ES-I3 (cell line): ENCODE data around the gene MRPL49.
A peak's percentile ranks its signal among the peaks of the same experiment; 100 is the strongest.

ENCODE experiments used
- H3K36me3 ChIP-seq: 2 replicates; pipeline ENCODE4 v1.6.1; 2013; ENCODE audit warnings: mild to moderate bottlenecking, low read length, control low read depth, moderate library complexity; ENCODE audit not compliant: insufficient read depth
- H3K4me1 ChIP-seq: 2 replicates; pipeline ENCODE4 v1.6.1; 2013; ENCODE audit warnings: mild to moderate bottlenecking, control low read depth, low read length; ENCODE audit not compliant: insufficient read depth
- H3K9ac ChIP-seq: 2 replicates; pipeline ENCODE4 v1.6.1; 2013; ENCODE audit warnings: low read depth, mild to moderate bottlenecking, low read length, moderate library complexity
- H3K9me3 ChIP-seq: 2 replicates; pipeline ENCODE4 v1.6.1; 2013; ENCODE audit warnings: mild to moderate bottlenecking, low read length, moderate library complexity; ENCODE audit not compliant: control insufficient read depth, insufficient read depth

The MRPL49 gene

DNA sequence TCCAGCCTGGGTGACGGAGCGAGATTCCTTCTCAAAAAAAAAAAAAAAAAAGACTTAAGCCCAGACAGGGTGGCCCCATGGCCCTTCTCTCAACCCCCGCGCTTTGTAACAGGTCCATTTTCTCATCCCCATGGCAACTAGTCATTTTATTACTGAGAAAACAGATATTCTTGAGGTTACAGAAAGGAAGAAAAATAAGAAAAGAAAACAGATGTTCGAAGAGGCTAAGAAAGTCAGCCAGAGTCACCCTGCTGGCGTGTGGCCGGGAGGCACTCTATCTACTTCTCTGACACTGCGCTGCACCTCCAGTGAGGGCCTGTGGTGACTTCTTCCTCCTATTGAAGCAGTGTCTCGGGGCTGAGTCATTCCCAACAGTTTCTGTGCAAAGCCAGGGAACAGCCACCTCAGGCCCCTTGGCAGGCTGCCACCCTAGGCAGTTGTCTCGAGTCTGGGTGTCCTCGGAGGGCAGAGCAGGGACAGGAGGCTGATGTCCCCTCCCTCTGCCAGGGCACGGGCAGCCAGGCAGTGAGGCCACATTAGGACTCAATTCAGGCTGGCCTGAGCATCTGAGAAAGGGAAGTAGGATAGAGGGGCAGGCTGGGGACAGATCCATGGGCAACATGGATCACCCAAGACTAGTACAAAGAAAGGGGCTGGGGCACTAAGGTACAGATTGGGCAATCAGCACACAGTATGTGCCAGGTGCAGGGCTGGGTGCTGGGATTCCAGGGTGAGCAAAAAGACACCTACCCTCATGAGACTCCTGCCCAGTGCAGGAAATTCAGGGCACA lies 28.6 kb downstream of the MRPL49 start:
- H3K9ac ChIP-seq = no peak overlapping the region
- peaks cover 7% of the 10 kb centered on the region; the same call in 1 of the 2 replicates for H3K4me1 ChIP-seq
- H3K9me3 ChIP-seq = no peaks in the 10 kb centered on the region
- no peaks in the 10 kb centered on the region for H3K36me3 ChIP-seq

DNA sequence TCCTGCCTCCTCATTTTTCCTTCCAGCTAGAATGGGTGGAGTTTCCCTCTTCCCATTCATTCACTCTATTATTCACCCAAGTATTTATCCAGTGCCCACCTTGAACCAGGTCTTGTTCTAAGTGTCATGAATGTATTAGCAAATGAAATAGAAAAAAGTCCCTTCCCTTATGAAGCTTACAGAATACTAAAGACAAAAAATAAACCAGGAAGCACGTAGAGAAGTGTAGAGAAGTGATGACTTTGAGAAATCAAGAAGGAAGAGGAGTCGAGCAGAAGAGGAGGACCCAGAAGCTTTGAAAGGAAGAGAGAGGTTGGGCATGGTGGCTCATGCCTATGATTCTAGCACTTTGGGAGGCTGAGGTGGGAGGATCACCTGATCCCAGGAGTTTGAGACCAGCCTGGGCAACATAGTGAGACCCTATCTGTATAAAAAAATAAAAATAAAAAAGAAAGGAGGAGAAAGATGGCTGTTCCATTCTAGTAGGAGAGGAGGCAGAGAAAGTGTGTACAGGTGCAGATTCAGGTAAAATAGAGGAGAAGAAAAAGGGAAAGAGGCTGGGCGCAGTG lies 29.3 kb downstream of the MRPL49 start:
- Histone ChIP-seq H3K36me3 (no peaks in the 10 kb centered on the region), H3K9me3 (no peaks in the 10 kb centered on the region), H3K4me1 (peaks cover 7% of the 10 kb centered on the region; the same call in 1 of the 2 replicates), H3K9ac (no peak overlapping the region)

DNA sequence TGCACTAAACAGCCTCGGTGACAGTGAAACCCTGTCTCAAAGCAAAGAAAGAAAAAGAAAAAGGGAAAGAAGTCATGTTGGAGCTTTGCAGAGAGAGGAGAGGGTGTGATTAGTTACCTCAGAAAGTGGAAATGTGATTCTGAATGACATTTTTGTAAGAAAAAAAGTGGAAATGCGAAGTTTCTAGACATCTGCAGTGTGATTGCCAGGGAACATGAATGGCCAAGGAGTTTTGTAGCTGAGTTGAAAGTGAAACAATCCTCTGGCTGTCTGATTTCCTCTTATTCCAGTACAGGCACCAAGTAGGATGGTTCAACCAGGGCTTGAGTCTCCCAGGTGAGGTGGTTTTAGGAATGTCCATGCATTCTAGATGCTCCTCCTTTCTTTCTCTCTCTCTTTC lies 30.0 kb downstream of the MRPL49 start:
- Histone ChIP-seq H3K36me3 (no peaks in the 10 kb centered on the region), H3K9me3 (no peaks in the 10 kb centered on the region), H3K4me1 (peaks cover 7% of the 10 kb centered on the region; the same call in 1 of the 2 replicates), H3K9ac (no peak overlapping the region)

- H3K4me1 ChIP-seq = no peaks in the 10 kb centered on the region
- no peak overlapping the region for H3K9ac ChIP-seq
- no peaks in the 10 kb centered on the region for H3K36me3 ChIP-seq
- no peaks in the 10 kb centered on the region for H3K9me3 ChIP-seq
Measured at GRCh38 chr11:65156256-65156655, 34.1 kb downstream of the MRPL49 start.

- no peak overlapping the region for H3K9ac ChIP-seq
- H3K4me1 ChIP-seq = no peaks in the 10 kb centered on the region
- no peaks in the 10 kb centered on the region for H3K9me3 ChIP-seq
- no peaks in the 10 kb centered on the region for H3K36me3 ChIP-seq
Measured at GRCh38 chr11:65156926-65157325, 34.8 kb downstream of the MRPL49 start.

DNA sequence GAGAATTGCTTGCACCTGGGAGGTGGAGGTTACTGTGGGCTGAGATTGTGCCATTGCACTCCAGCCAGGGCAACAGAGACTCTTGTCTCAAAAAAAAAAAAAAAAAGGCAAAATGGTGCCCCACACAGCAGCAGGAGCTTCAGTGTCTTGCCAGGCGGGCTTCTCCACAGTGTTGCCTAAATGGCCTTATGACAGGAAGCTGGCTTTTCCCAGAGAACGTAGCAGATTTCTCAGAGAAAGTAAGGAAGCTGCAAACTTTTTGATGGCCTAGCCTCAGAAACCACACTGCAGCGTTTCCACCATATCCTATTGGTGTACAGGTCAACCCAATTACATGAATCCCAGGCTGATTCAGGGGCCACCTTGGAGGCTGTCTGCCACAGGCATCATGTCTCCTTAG lies 35.2 kb downstream of the MRPL49 start:
- Histone ChIP-seq H3K36me3 (no peaks in the 10 kb centered on the region), H3K9ac (no peak overlapping the region), H3K9me3 (no peaks in the 10 kb centered on the region), H3K4me1 (no peaks in the 10 kb centered on the region)

- no peaks in the 10 kb centered on the region for H3K9me3 ChIP-seq
- no peaks in the 10 kb centered on the region for H3K36me3 ChIP-seq
- H3K4me1 ChIP-seq = no peaks in the 10 kb centered on the region
- no peak overlapping the region for H3K9ac ChIP-seq
Measured at GRCh38 chr11:65159012-65159411, 36.9 kb downstream of the MRPL49 start.

GRCh38 chr11:65160643-65161042 lies 38.5 kb downstream of the MRPL49 start:
- Histone ChIP-seq H3K9me3 (no peaks in the 10 kb centered on the region), H3K36me3 (no peaks in the 10 kb centered on the region), H3K9ac (no peak overlapping the region)

DNA sequence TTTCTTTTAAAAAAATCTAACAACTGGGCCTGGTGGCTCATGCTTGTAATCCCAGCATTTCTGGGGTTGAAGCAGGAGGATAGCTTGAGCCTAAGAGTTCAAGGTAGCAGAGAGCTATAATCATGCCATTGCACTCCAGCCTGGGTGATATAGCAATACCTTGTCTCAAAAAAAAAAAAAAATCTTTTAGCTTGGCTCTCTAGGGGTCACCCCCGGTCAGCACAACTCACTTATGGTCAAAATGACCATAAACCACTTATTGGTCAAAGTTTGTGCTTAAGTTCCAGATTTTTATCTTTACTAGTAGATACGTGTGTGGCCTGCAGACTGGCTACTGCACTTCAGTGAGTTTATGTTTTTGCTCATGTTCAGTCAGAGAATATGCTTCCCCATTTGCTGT lies 41.6 kb downstream of the MRPL49 start:
- no peaks in the 10 kb centered on the region for H3K9me3 ChIP-seq
- no peaks in the 10 kb centered on the region for H3K36me3 ChIP-seq
- no peak overlapping the region for H3K9ac ChIP-seq
- no peaks in the 10 kb centered on the region for H3K4me1 ChIP-seq

More at GRCh38 chr11:65160643-65161042, 38.5 kb downstream of the MRPL49 start:
- no peaks in the 10 kb centered on the region for H3K4me1 ChIP-seq

- no peak overlapping the region for H3K9ac ChIP-seq
- H3K9me3 ChIP-seq = no peaks in the 10 kb centered on the region
- H3K4me1 ChIP-seq = peaks cover 14% of the 10 kb centered on the region
- H3K36me3 ChIP-seq = no peaks in the 10 kb centered on the region
Measured at GRCh38 chr11:65165410-65166317, 43.5 kb downstream of the MRPL49 start.

- H3K36me3 ChIP-seq = no peaks in the 10 kb centered on the region
- H3K9ac ChIP-seq = no peak overlapping the region
- peaks cover 14% of the 10 kb centered on the region for H3K4me1 ChIP-seq
- no peaks in the 10 kb centered on the region for H3K9me3 ChIP-seq
Measured at GRCh38 chr11:65166893-65167292, 44.8 kb downstream of the MRPL49 start.

GRCh38 chr11:65167656-65168055 lies 45.5 kb downstream of the MRPL49 start:
- no peak overlapping the region for H3K9ac ChIP-seq
- no peaks in the 10 kb centered on the region for H3K36me3 ChIP-seq
- peaks cover 14% of the 10 kb centered on the region for H3K4me1 ChIP-seq

DNA sequence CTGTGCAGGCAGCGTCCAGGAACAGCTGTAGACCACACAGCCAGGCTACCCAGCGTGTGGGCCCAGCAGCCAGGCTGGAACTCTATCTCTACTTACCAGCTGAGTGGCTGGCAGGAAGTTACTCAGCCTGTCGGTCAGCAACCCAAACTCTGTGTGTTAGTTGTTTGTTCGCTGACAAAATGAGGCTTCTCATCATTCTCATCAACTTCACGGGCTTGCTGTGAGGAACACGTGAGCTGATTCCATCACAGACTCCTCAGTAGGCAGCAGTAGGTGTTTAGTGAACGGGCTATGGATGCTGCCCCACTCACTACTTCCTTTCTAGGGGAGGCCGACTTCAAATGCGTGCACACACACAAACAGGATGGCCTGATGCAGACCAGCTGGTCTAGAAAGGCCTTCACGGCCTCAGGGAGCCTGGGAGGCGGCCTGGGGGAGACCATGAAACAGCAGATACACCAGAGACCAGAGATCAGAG lies 47.1 kb downstream of the MRPL49 start:
- Histone ChIP-seq H3K9me3 (no peaks in the 10 kb centered on the region), H3K9ac (no peak overlapping the region), H3K36me3 (no peaks in the 10 kb centered on the region), H3K4me1 (peaks cover 14% of the 10 kb centered on the region)

More at GRCh38 chr11:65167656-65168055, 45.5 kb downstream of the MRPL49 start:
- H3K9me3 ChIP-seq = no peaks in the 10 kb centered on the region

GRCh38 chr11:65170058-65170534 lies 48.0 kb downstream of the MRPL49 start, which contains the start of gene SPDYC:
Gene SPDYC, plus strand, starts transcription at chr11:65170233. Its CDS starts 1,125 bp downstream, at chr11:65171358.
- Histone ChIP-seq H3K9me3 (no peaks in the 10 kb centered on the region), H3K4me1 (peaks cover 14% of the 10 kb centered on the region), H3K36me3 (no peaks in the 10 kb centered on the region), H3K9ac (peak within 1 kb of the TSS; percentile 49; the same call in 1 of the 2 replicates)
